Panc1 (cell line): ENCODE results near the gene IGSF21. TPM values are rescaled to one million over a fixed set of nuclear protein-coding genes. Genes with fewer than 3 reads are reported as not detected.
"Not testable (repeated sequence)": the region's sequence is repeated elsewhere in the genome, so short reads cannot be mapped to it uniquely, and the experiment has no call there.

Experiments
- ATAC-seq: fragments of 200-7000 bp; cut with Tn5 transposase; 2 replicates; pipeline ENCODE4 v1.9.1; 2020; ENCODE audit warnings: mild to moderate bottlenecking, moderate library complexity
- BruUV-seq: library from RNA; stranded (reverse); fragments of 400-500 nt; replicated peaks from 2 replicates; lab custom pipeline; 2021; lab: Mats Ljungman, UMichigan
- CTCF ChIA-PET: fragments of 300-600 bp; sonication (Branson Sonifier 250); formaldehyde crosslinking; loops from one replicate; lab custom pipeline; 2022; ENCODE audit warnings: antibody characterized with exemption; lab: Charles Lee
- POLR2A ChIA-PET: fragments of 300-600 bp; sonication (Branson Sonifier 250); formaldehyde crosslinking; loops from one replicate; lab custom pipeline; 2022; ENCODE audit warnings: antibody characterized with exemption; lab: Charles Lee
- DNase-seq: peaks from one replicate; pipeline ENCODE4 v3.0.0-alpha.2; 2010; ENCODE audit warnings: low read depth, low spot score
- H3K27ac ChIP-seq: 2 replicates; pipeline ENCODE4 v1.5.1; 2011; ENCODE audit warnings: mild to moderate bottlenecking, low read length, inconsistent platforms
- H3K27me3 ChIP-seq: fragments of 200-500 bp; sonication (Bioruptor generic); 2 replicates; pipeline ENCODE4 v1.6.0; 2014; ENCODE audit warnings: low read length, inconsistent platforms; ENCODE audit not compliant: control insufficient read depth, insufficient read depth
- H3K36me3 ChIP-seq: fragments of 200-500 bp; sonication (Bioruptor generic); 2 replicates; pipeline ENCODE4 v1.5.1; 2014; ENCODE audit warnings: inconsistent platforms, mild to moderate bottlenecking, low read length, moderate library complexity; ENCODE audit not compliant: control insufficient read depth, insufficient read depth
- H3K4me1 ChIP-seq: 2 replicates; pipeline ENCODE4 v1.5.1; 2011; ENCODE audit warnings: inconsistent platforms, mild to moderate bottlenecking, low read length, moderate library complexity; ENCODE audit not compliant: control insufficient read depth, insufficient read depth
- H3K4me3 ChIP-seq, 2 experiments: 2 replicates each; pipeline ENCODE4 v1.5.1; 2011 to 2012; ENCODE audit warnings: low read depth in 2 of 2, low read length in 2 of 2, mild to moderate bottlenecking in 2 of 2, inconsistent platforms in 1 of 2, moderate library complexity in 1 of 2
- H3K9me3 ChIP-seq: fragments of 200-500 bp; sonication (Bioruptor generic); 2 replicates; pipeline ENCODE4 v1.5.1; 2014; ENCODE audit warnings: low read depth, mild to moderate bottlenecking, inconsistent platforms, low read length, moderate library complexity; ENCODE audit not compliant: control insufficient read depth, insufficient read depth
- POLR2AphosphoS5 ChIP-seq: IDR thresholded peaks from 2 replicates; pipeline ENCODE4 v1.6.1; 2012; ENCODE audit warnings: mild to moderate bottlenecking, low read depth, low read length, moderate library complexity
- SIN3A ChIP-seq: IDR thresholded peaks from 2 replicates; pipeline ENCODE4 v1.6.1; 2012; ENCODE audit warnings: low read depth, mild to moderate bottlenecking, low read length, moderate library complexity, borderline replicate concordance; ENCODE audit not compliant: insufficient read depth
- TCF7L2 ChIP-seq: IDR thresholded peaks from 2 replicates; pipeline ENCODE4 v1.6.1; 2011; ENCODE audit warnings: mild to moderate bottlenecking, low read depth, low read length, inconsistent platforms
- in situ Hi-C: cut with HindIII; loops from 2 replicates; pipeline ENCODE4 v1.10.0; 2016; ENCODE audit warnings: low sequenced_read_pairs, low pct_unique_long_range_greater_than_20kb
- intact Hi-C: fragments of 100-400 bp; cut with micrococcal nuclease; formaldehyde crosslinking; loops from one replicate; pipeline ENCODE4 v1.10.0; 2022; ENCODE audit not compliant: unreplicated experiment
- total RNA-seq: library from RNA; stranded (reverse); gene quantifications from one replicate; pipeline ENCODE4 v1.2.1, GENCODE V29; 2021; ENCODE audit not compliant: unreplicated experiment
- TF ChIP-seq, protein P1 (sequence below): fragments of 450-650 bp; IDR thresholded peaks from 2 replicates; pipeline ENCODE4 v1.5.1; 2017; ENCODE audit warnings: mild to moderate bottlenecking
- TF ChIP-seq, protein P2 (sequence below), 2 experiments: IDR thresholded peaks; 2 replicates each; pipeline ENCODE4 v1.6.1; 2011 to 2012; ENCODE audit warnings: low read depth in 2 of 2, control low read depth in 1 of 2, low read length in 1 of 2, mild to moderate bottlenecking in 1 of 2, moderate library complexity in 1 of 2; ENCODE audit not compliant: insufficient read depth in 1 of 2

The IGSF21 gene
- total RNA-seq, 1 experiment from 2014 or later = not detected

DNA sequence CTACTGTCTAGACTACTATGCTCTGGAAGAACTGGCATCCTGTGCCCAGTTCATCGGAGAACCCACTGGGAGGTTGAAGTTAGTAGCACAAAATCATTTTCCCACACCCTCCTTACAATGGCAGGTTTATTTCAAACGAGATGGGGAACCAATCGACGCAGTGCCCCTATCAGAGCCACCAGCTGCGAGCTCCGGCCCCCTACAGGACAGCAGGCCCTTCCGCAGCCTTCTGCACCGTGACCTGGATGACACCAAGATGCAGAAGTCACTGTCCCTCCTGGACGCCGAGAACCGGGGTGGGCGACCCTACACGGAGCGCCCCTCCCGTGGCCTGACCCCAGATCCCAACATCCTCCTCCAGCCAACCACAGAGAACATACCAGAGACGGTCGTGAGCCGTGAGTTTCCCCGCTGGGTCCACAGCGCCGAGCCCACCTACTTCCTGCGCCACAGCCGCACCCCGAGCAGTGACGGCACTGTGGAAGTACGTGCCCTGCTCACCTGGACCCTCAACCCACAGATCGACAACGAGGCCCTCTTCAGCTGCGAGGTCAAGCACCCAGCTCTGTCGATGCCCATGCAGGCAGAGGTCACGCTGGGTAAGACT lies 257.6 kb downstream of the IGSF21 start:
- ChIA-PET POLR2A (no interaction called here), CTCF (no interaction called here)
- H3K4me3 ChIP-seq = no peak overlapping the region
- no peaks in the 10 kb centered on the region for H3K4me1 ChIP-seq
- intact Hi-C loops = no loop called here
- DNase-seq (no peak), ATAC-seq (no peak)
- H3K27ac ChIP-seq = no peak overlapping the region
- in situ Hi-C loops = no loop called here
- BruUV-seq = no TSS peak
- H3K36me3 ChIP-seq = no peaks in the 10 kb centered on the region
- H3K27me3 ChIP-seq = peaks cover 10% of the 10 kb centered on the region
- TF ChIP-seq, protein P1, sequence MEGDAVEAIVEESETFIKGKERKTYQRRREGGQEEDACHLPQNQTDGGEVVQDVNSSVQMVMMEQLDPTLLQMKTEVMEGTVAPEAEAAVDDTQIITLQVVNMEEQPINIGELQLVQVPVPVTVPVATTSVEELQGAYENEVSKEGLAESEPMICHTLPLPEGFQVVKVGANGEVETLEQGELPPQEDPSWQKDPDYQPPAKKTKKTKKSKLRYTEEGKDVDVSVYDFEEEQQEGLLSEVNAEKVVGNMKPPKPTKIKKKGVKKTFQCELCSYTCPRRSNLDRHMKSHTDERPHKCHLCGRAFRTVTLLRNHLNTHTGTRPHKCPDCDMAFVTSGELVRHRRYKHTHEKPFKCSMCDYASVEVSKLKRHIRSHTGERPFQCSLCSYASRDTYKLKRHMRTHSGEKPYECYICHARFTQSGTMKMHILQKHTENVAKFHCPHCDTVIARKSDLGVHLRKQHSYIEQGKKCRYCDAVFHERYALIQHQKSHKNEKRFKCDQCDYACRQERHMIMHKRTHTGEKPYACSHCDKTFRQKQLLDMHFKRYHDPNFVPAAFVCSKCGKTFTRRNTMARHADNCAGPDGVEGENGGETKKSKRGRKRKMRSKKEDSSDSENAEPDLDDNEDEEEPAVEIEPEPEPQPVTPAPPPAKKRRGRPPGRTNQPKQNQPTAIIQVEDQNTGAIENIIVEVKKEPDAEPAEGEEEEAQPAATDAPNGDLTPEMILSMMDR = no peak
- no peak for TF ChIP-seq POLR2AphosphoS5
- no peak for TF ChIP-seq TCF7L2
- TF ChIP-seq, protein P2, sequence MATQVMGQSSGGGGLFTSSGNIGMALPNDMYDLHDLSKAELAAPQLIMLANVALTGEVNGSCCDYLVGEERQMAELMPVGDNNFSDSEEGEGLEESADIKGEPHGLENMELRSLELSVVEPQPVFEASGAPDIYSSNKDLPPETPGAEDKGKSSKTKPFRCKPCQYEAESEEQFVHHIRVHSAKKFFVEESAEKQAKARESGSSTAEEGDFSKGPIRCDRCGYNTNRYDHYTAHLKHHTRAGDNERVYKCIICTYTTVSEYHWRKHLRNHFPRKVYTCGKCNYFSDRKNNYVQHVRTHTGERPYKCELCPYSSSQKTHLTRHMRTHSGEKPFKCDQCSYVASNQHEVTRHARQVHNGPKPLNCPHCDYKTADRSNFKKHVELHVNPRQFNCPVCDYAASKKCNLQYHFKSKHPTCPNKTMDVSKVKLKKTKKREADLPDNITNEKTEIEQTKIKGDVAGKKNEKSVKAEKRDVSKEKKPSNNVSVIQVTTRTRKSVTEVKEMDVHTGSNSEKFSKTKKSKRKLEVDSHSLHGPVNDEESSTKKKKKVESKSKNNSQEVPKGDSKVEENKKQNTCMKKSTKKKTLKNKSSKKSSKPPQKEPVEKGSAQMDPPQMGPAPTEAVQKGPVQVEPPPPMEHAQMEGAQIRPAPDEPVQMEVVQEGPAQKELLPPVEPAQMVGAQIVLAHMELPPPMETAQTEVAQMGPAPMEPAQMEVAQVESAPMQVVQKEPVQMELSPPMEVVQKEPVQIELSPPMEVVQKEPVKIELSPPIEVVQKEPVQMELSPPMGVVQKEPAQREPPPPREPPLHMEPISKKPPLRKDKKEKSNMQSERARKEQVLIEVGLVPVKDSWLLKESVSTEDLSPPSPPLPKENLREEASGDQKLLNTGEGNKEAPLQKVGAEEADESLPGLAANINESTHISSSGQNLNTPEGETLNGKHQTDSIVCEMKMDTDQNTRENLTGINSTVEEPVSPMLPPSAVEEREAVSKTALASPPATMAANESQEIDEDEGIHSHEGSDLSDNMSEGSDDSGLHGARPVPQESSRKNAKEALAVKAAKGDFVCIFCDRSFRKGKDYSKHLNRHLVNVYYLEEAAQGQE (IDR thresholded peaks at IDR 0.05; ENCODE audit: insufficient read depth in 1 of 2, low read depth in 2 of 2, low read length in 1 of 2) = no peak
- TF ChIP-seq SIN3A = no peak
- no peaks in the 10 kb centered on the region for H3K9me3 ChIP-seq

DNA sequence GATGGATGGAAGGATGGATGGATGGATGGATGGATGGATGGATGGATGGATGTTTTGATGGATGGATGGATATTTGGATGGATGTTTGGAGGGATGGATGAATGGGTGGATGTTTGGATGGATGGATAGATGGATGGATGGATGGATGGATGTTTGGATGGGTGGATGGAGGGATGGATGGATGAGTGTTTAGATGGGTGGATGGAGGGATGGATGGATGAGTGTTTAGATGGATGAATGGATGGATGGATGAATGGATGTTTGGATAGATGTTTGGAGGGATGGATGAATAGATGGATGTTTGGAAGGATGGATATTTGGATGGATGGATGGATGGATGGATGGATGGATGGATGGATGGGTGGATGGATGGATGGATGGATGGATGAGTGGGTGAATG lies 264.9 kb downstream of the IGSF21 start:
- intact Hi-C loops, BruUV-seq, DNase-seq, H3K4me1 ChIP-seq, H3K27me3 ChIP-seq, H3K27ac ChIP-seq, CTCF ChIA-PET, POLR2A ChIA-PET, H3K36me3 ChIP-seq, H3K4me3 ChIP-seq, H3K9me3 ChIP-seq, in situ Hi-C loops, ATAC-seq: not testable (repeated sequence)

DNA sequence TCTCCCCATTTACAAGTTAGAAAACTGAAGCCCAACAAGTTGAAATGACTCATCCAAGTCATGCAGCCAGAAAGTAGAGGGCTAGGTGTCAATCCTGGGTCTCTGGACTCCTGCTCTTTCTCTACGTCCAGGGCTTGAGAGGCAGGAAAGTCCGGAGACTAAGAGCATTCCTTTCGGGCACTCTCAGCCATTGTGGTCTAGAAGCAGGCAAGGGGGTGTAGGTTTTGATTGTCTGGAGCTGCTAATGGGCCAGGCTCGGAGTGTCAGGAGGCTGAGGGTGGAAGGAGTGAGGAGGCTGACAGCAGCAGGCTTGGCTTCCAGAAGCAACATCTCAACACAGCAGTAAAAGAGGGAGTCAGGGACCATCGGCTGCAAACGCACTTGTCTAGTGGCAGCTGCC lies 265.6 kb downstream of the IGSF21 start:
- H3K27ac ChIP-seq = no peak overlapping the region
- H3K9me3 ChIP-seq = no peaks in the 10 kb centered on the region
- in situ Hi-C loops (no loop called here), intact Hi-C loops (no loop called here)
- BruUV-seq = no TSS peak
- H3K4me3 ChIP-seq = no peak overlapping the region
- DNase-seq = no peak
- POLR2A ChIA-PET = no interaction called here
- no peak for ATAC-seq
- no peaks in the 10 kb centered on the region for H3K4me1 ChIP-seq
- H3K27me3 ChIP-seq = 0 out of 2 replicates have a peak, but pooled peaks cover 2% of the 10 kb centered on the region
- CTCF ChIA-PET = no interaction called here
- TF ChIP-seq POLR2AphosphoS5 (no peak), TCF7L2 (no peak)
- no peaks in the 10 kb centered on the region for H3K36me3 ChIP-seq
